VCaP (cell line): Measurements from ENCODE around the gene BPTF.
A peak's percentile ranks its signal among the peaks of the same experiment; 100 is the strongest.
"Not testable (repeated sequence)": the region's sequence is repeated elsewhere in the genome, so short reads cannot be mapped to it uniquely, and the experiment has no call there.

Source experiments
- H3K27ac ChIP-seq: fragments of 450-650 bp; 2 replicates; pipeline ENCODE4 v1.5.1; 2017
- CTCF ChIP-seq: fragments of 450-650 bp; conservative IDR thresholded peaks from 2 replicates; pipeline ENCODE4 v1.5.1; 2017; ENCODE audit warnings: mild to moderate bottlenecking, moderate library complexity

The BPTF gene

GRCh38 chr17:68016838-68017237 is 191.5 kb downstream of the BPTF start:
- no peak overlapping the region for H3K27ac ChIP-seq
- no peak for TF ChIP-seq CTCF

GRCh38 chr17:68018493-68018892 is 193.2 kb downstream of the BPTF start:
- H3K27ac ChIP-seq: not testable (repeated sequence)

- H3K27ac ChIP-seq: no peak overlapping the region
- no peak for TF ChIP-seq CTCF
These were observed 194.0 kb downstream of the BPTF start for GRCh38 chr17:68019336-68019674.

DNA sequence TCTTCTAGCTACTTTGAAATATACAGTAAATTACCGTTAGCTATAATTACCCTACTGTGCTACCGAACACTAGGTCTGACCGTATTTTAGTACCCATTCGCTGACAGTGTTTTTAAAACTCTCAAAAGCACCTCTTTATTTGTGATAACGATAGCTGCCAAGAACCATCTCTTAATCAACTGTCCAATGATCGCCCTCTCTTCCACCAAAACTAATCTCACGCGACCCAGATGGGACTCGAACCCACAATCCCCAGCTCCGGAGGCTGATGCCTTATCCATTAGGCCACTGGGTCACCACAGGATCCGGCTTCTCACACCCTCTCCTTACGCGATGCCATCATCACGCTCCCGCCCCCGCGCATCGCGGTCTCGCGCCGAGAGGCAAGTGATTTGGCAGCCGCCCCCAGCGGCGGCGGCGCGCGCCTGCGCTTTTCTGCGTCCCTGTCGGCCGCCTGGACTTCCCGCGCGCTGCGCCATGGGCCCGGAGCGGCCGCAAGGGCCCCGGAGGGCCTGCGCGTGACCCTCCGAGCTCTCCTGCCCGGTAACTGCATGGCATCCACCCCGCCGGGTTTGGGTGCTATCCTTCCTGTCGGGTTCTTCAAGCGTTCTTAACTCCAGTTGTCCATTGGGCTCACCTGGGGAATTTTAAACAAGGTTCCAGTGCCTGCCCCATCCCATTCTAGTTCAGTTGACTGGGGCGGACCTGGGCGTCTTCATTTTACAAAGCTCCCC is 194.5 kb downstream of the BPTF start:
- peak; percentile 40 for TF ChIP-seq CTCF
- H3K27ac ChIP-seq: peak overlapping the region; percentile 87

- no peak for TF ChIP-seq CTCF
- peak overlapping the region; percentile 87 for H3K27ac ChIP-seq
These were observed 195.1 kb downstream of the BPTF start for GRCh38 chr17:68020409-68020756.

- peak overlapping the region; percentile 87 for H3K27ac ChIP-seq
These were observed 195.5 kb downstream of the BPTF start for GRCh38 chr17:68020791-68021190.

- no peak overlapping the region for H3K27ac ChIP-seq
- no peak for TF ChIP-seq CTCF
These were observed 196.7 kb downstream of the BPTF start for GRCh38 chr17:68021963-68022362.

DNA sequence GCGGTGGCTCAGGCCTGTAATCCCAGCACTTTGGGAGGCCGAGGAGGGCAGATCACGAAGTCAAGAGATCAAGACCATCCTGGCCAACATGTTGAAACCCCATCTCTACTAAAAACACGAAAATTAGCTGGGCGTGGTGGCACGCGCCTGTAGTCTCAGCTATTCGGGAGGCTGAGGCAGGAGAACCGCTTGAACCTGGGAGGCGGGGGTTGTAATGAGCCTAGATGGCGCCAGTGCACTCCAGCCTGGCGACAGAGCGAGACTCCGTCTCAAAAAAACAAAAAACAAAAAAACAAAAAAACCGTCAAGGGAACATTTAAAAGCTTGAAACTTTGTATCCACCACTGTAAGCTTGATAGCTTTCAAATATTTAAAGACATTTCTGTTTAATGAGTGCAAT is 197.2 kb downstream of the BPTF start:
- TF ChIP-seq CTCF: peak; percentile 21
- not testable (repeated sequence) for H3K27ac ChIP-seq
